ENCODE data around the gene DROSHA.
"Not testable (repeated sequence)": the region's sequence is repeated elsewhere in the genome, so short reads cannot be mapped to it uniquely, and the experiment has no call there.

DROSHA gene

GRCh38 chr5:31401691-31402090 lies 130.2 kb downstream of the DROSHA start:
- no peaks in the 10 kb centered on the region for H3K27me3 Mint-ChIP-seq
- no peak overlapping the region for H3K27ac Mint-ChIP-seq
- H3K36me3 Mint-ChIP-seq: peaks cover 20% of the 10 kb centered on the region
- H3K4me3 Mint-ChIP-seq: no peak overlapping the region
- H3K4me1 Mint-ChIP-seq (ENCODE audit: low read depth): no peaks in the 10 kb centered on the region
- no peaks in the 10 kb centered on the region for H3K9me3 Mint-ChIP-seq (ENCODE audit: low read depth)

GRCh38 chr5:31397926-31398557 lies 133.9 kb downstream of the DROSHA start:
- peaks cover 12% of the 10 kb centered on the region for H3K36me3 Mint-ChIP-seq
- no peak overlapping the region for H3K27ac Mint-ChIP-seq
- no peaks in the 10 kb centered on the region for H3K9me3 Mint-ChIP-seq (ENCODE audit: low read depth)
- no peaks in the 10 kb centered on the region for H3K27me3 Mint-ChIP-seq
- H3K4me1 Mint-ChIP-seq (ENCODE audit: low read depth): no peaks in the 10 kb centered on the region
- no peak overlapping the region for H3K4me3 Mint-ChIP-seq

- no peak overlapping the region for H3K4me3 Mint-ChIP-seq
- H3K27me3 Mint-ChIP-seq: no peaks in the 10 kb centered on the region
- H3K9me3 Mint-ChIP-seq (ENCODE audit: low read depth): no peaks in the 10 kb centered on the region
- H3K4me1 Mint-ChIP-seq (ENCODE audit: low read depth): no peaks in the 10 kb centered on the region
- H3K36me3 Mint-ChIP-seq: peaks cover 9% of the 10 kb centered on the region
- H3K27ac Mint-ChIP-seq: no peak overlapping the region
Observed at GRCh38 chr5:31396611-31397295, 135.1 kb downstream of the DROSHA start.

DNA sequence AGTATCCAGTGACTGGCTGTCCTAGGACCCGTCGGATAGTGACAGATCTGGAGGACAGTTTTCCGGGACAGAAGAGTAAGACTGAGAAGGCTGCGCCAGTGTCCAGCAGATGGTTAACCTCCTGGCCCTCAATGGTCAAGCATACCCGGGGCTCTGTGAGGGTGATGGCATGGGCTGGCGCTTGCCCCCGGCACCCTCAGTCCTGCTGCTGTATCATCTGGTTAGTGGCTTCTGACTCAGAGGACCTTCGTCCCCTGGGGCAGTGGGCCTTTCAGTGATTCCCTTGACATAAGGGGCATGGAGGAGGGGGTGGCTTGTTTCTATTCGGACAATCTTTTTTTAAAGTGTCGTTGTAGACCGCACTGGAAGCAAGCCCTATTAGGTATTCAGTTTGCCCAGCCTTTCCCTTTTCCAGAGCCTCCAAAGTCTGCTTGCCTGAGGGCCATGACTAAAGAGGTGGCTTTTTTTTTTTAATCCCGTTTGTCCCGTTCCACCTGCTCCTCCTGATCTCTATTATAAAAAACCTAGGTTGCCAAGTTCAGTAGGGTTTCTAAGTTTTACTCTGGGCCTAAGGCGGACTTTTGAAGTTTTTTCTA lies 136.3 kb downstream of the DROSHA start:
- H3K9me3 Mint-ChIP-seq (ENCODE audit: low read depth); H3K27ac Mint-ChIP-seq; H3K4me1 Mint-ChIP-seq (ENCODE audit: low read depth); H3K27me3 Mint-ChIP-seq; H3K36me3 Mint-ChIP-seq; H3K4me3 Mint-ChIP-seq: not testable (repeated sequence)

DNA sequence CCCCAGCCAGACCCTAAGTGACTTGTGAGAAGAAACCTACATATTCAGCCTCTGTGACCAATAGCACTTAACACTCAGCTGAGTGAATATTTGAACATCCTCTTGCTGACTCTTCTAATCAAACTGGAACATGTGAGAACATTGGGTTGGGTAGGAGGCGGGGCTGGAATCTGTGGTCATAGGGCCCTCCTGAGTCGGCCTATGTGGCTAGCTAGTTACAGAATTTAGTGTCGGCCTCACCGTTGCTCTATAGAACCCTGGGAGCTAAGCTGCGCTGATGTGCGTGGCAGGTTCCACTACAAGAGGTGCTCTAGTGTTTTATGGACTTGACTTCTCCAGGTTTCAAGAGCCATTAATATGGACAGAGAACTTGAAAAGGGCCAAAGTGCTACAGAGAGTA lies 138.8 kb downstream of the DROSHA start:
- H3K4me3 Mint-ChIP-seq: no peak overlapping the region
- no peak overlapping the region for H3K27ac Mint-ChIP-seq
- no peaks in the 10 kb centered on the region for H3K36me3 Mint-ChIP-seq
- no peaks in the 10 kb centered on the region for H3K27me3 Mint-ChIP-seq
- H3K4me1 Mint-ChIP-seq (ENCODE audit: low read depth): no peaks in the 10 kb centered on the region
- H3K9me3 Mint-ChIP-seq (ENCODE audit: low read depth): peaks cover 6% of the 10 kb centered on the region

DNA sequence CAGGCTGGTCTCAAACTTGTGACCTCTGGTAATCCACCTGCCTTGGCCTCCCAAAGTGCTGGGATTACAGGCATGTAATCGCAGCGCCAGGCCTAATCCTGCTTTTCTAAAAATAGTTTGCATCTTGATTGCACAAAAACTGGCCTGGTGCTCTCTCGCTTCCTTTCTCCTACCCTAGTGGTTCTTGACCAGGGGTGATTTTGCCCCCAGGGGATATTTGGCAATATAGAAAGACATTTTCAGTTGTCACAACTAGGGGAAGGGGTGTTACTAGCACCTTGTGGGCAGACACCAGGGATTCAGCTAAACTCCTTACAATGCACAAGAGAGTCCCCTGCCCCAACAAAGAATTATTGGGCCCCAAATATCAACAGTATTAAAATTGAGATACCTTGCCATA lies 139.8 kb downstream of the DROSHA start:
- Mint-ChIP-seq H3K4me1 (ENCODE audit: low read depth) (no peaks in the 10 kb centered on the region), H3K27ac (no peak overlapping the region), H3K27me3 (no peaks in the 10 kb centered on the region), H3K4me3 (no peak overlapping the region), H3K36me3 (no peaks in the 10 kb centered on the region), H3K9me3 (ENCODE audit: low read depth) (peaks cover 15% of the 10 kb centered on the region)

GRCh38 chr5:31390256-31390655 lies 141.6 kb downstream of the DROSHA start:
- Mint-ChIP-seq H3K27me3 (no peaks in the 10 kb centered on the region), H3K27ac (no peak overlapping the region), H3K36me3 (no peaks in the 10 kb centered on the region), H3K4me3 (no peak overlapping the region), H3K9me3 (ENCODE audit: low read depth) (peaks cover 16% of the 10 kb centered on the region), H3K4me1 (ENCODE audit: low read depth) (no peaks in the 10 kb centered on the region)

GRCh38 chr5:31385774-31386537 lies 145.9 kb downstream of the DROSHA start:
- Mint-ChIP-seq H3K27ac (no peak overlapping the region), H3K9me3 (ENCODE audit: low read depth) (peaks cover 16% of the 10 kb centered on the region), H3K36me3 (no peaks in the 10 kb centered on the region), H3K4me1 (ENCODE audit: low read depth) (no peaks in the 10 kb centered on the region), H3K27me3 (peaks cover 2% of the 10 kb centered on the region), H3K4me3 (no peak overlapping the region)

DNA sequence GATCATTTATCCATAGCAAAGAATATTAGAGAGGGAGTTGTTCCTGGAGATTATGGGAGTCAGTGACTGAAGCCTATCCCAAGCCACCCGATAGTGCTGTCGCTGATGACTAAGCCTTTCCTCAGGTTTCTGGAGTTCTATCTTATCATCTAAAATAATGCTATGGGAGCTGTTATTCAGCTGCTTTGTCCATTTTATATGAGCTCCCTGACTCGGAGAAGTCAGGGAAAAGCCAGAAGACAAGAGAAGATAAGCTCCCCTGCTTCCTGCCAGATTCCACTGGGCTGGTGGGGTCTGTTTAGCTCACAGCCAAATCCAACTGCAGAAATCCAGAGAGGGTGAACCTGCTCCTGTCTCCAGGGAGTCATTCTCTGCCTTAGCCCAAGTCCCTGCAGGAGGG lies 148.2 kb downstream of the DROSHA start:
- Mint-ChIP-seq H3K9me3 (ENCODE audit: low read depth) (peaks cover 12% of the 10 kb centered on the region), H3K4me1 (ENCODE audit: low read depth) (no peaks in the 10 kb centered on the region), H3K27ac (no peak overlapping the region), H3K36me3 (no peaks in the 10 kb centered on the region), H3K4me3 (no peak overlapping the region), H3K27me3 (peaks cover 2% of the 10 kb centered on the region)

GRCh38 chr5:31382051-31382878 lies 149.6 kb downstream of the DROSHA start:
- Mint-ChIP-seq H3K4me3 (no peak overlapping the region), H3K4me1 (ENCODE audit: low read depth) (no peaks in the 10 kb centered on the region), H3K27ac (no peak overlapping the region), H3K9me3 (ENCODE audit: low read depth) (peaks cover 3% of the 10 kb centered on the region), H3K27me3 (peaks cover 2% of the 10 kb centered on the region), H3K36me3 (no peaks in the 10 kb centered on the region)

DNA sequence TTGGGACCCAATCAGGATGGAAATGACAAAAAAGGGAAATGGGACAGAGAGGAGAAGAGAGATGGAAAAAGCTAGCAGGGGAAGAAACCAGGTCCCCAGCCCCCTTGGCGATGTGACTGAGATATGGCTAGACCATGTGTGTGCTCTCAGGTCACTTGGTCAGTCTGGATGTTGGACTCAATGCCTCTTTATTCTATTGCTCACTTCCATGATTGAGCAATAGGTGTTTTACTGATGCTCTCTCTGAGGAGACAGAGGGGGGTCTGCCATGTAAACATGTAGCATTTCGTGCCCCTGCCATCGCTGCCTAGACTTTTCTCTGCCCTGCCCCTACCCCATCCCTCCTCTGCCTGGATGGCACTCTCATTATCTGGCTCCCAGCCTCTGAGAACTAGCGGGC lies 150.6 kb downstream of the DROSHA start:
- Mint-ChIP-seq H3K4me1 (ENCODE audit: low read depth) (no peaks in the 10 kb centered on the region), H3K9me3 (ENCODE audit: low read depth) (no peaks in the 10 kb centered on the region), H3K4me3 (no peak overlapping the region), H3K27ac (no peak overlapping the region), H3K27me3 (peaks cover 2% of the 10 kb centered on the region), H3K36me3 (no peaks in the 10 kb centered on the region)

DNA sequence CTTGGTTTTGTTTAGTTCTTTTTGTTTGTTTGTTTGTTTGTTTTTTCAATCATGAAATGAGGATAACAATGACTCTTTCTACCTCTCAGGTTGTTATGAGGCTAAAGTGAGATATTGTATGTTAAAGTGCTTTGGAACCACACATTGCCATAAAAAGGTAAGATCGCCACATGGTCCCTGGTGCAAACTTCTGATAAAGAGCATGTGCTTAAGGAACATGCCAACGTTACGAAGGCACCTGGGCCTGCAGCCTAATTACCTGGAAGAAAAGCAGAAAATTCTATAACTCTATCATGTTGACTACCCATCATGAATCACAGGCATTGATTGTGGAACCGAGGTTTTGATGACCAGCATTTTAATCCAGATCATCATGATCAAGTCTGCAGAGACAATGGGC lies 151.8 kb downstream of the DROSHA start:
- Mint-ChIP-seq H3K36me3 (no peaks in the 10 kb centered on the region), H3K4me1 (ENCODE audit: low read depth) (no peaks in the 10 kb centered on the region), H3K9me3 (ENCODE audit: low read depth) (no peaks in the 10 kb centered on the region), H3K27ac (no peak overlapping the region), H3K27me3 (peaks cover 2% of the 10 kb centered on the region), H3K4me3 (no peak overlapping the region)

DNA sequence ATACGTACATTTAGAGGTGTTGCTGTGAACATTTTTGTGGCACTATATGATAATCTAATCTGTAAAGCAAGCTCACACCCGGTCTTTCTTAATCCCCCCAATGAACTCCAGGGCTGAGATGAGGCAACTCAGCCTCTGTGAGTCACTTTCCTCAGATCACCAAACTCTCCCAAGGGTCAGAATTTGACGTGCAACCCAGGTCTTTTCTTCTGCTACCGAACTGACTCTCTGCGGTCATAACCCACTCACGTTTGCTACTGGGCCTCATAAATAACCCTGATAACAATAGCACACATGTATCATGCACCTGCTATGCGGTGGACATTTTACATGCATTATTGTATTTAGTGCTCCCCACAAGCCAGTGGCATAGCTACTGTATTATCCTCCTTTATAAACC lies 153.1 kb downstream of the DROSHA start:
- Mint-ChIP-seq H3K27me3 (peaks cover 2% of the 10 kb centered on the region), H3K4me1 (ENCODE audit: low read depth) (no peaks in the 10 kb centered on the region), H3K36me3 (no peaks in the 10 kb centered on the region), H3K4me3 (no peak overlapping the region), H3K9me3 (ENCODE audit: low read depth) (no peaks in the 10 kb centered on the region), H3K27ac (no peak overlapping the region)

- Mint-ChIP-seq H3K9me3 (ENCODE audit: low read depth) (no peaks in the 10 kb centered on the region), H3K4me1 (ENCODE audit: low read depth) (no peaks in the 10 kb centered on the region), H3K27ac (no peak overlapping the region), H3K27me3 (peaks cover 2% of the 10 kb centered on the region), H3K4me3 (no peak overlapping the region), H3K36me3 (no peaks in the 10 kb centered on the region)
Observed at GRCh38 chr5:31378136-31378535, 153.8 kb downstream of the DROSHA start.

Data from activated naive CD8-positive, alpha-beta T cell (primary cell).